ENCODE data around the gene GFER. TPM values are rescaled to one million over a fixed set of nuclear protein-coding genes. Genes with fewer than 3 reads are reported as not detected.

Gene GFER
- total RNA-seq, 1 donor from 2014 or later, result 23.1 TPM

- Histone ChIP-seq H3K4me1 (peaks cover 8% of the 10 kb centered on the region), H3K36me3 (no peaks in the 10 kb centered on the region), H3K9me3 (no peaks in the 10 kb centered on the region), H3K27me3 (peaks cover 22% of the 10 kb centered on the region), H3K27ac (no peak overlapping the region), H3K4me3 (no peak overlapping the region)
- DNase-seq (no peak), ATAC-seq (peak; percentile 80)
- no peak for TF ChIP-seq CTCF (IDR thresholded peaks at IDR 0.05)
- intact Hi-C loops (cut with DNase I), result no loop called here
Observed at GRCh38 chr16:2015117-2015946, 31.3 kb downstream of the GFER start.

DNA sequence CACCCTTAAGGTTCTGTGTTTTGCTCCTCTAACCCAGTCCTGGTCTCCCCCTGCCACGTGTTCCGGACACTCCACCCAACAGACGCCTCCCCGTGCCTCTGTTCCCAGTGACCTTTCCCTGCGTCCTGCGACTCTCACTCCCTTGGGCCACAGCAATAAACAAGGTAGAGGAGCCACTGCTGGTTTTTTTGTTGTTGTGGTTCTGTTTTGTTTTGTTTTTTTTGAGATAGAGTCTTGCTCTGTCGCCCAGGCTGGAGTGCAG, 31.9 kb downstream of the GFER start:
- Histone ChIP-seq H3K9me3 (no peaks in the 10 kb centered on the region), H3K4me1 (peaks cover 9% of the 10 kb centered on the region), H3K27ac (no peak overlapping the region), H3K4me3 (no peak overlapping the region), H3K27me3 (peaks cover 28% of the 10 kb centered on the region), H3K36me3 (no peaks in the 10 kb centered on the region)
- no peak for TF ChIP-seq CTCF (IDR thresholded peaks at IDR 0.05)
- ATAC-seq (peak; percentile 30), DNase-seq (no peak)
- intact Hi-C loops (cut with DNase I), result no loop called here

GRCh38 chr16:2016407-2016922, 32.5 kb downstream of the GFER start:
- H3K36me3 ChIP-seq, result no peaks in the 10 kb centered on the region
- H3K4me3 ChIP-seq, result no peak overlapping the region
- TF ChIP-seq CTCF (IDR thresholded peaks at IDR 0.05), result peak; percentile 35
- ATAC-seq (no peak), DNase-seq (no peak)
- no peak overlapping the region for H3K27ac ChIP-seq
- H3K4me1 ChIP-seq, result peaks cover 9% of the 10 kb centered on the region
- no peaks in the 10 kb centered on the region for H3K9me3 ChIP-seq
- peaks cover 34% of the 10 kb centered on the region for H3K27me3 ChIP-seq
- intact Hi-C loops (cut with DNase I), result no loop called here

GRCh38 chr16:2019518-2019920, 35.5 kb downstream of the GFER start, which contains the start of gene NPW:
Gene NPW, plus strand, starts transcription at chr16:2019785.
- no peak for DNase-seq

More at GRCh38 chr16:2019518-2019920, 35.5 kb downstream of the GFER start, which contains the start of gene NPW:
- H3K4me3 ChIP-seq, result no peak within 1 kb of the TSS
- no peaks in the 10 kb centered on the region for H3K36me3 ChIP-seq
- intact Hi-C loops (cut with DNase I), result no loop called here
- H3K9me3 ChIP-seq, result no peaks in the 10 kb centered on the region
- peaks cover 28% of the 10 kb centered on the region for H3K4me1 ChIP-seq
- no peak for TF ChIP-seq CTCF (IDR thresholded peaks at IDR 0.05)
- no peak for ATAC-seq
- H3K27me3 ChIP-seq, result peaks cover 39% of the 10 kb centered on the region
- no peak within 1 kb of the TSS for H3K27ac ChIP-seq
